ENCODE data around the gene CFD.
A peak's percentile ranks its signal among the peaks of the same experiment; 100 is the strongest.

CFD gene

DNA sequence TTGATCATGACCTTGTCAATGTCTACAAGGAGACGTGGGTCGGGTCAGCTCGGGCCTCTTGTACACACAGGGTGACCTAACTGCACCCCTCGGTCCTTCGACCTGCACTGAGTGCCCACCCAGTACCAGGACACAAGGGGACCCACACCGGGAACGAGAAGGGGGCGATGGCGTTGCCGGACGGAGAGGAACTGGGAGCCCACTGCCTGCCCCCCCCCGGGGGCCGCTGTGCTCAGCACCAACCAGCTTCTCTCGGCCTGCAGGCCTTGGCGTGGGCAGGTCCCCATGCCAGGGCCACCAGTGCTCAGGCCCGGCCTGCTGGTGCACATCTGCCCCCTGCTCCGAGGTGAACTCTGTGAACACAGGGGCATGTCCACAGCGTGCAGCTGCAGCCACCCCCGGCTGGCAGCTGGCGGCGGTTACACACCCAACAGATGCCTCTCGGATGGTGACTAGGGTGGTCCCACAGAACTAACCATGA lies 14.1 kb downstream of the CFD start:
- H3K27me3 ChIP-seq (ENCODE audit: control insufficient read depth, low read length), result no peaks in the 10 kb centered on the region
- H4K20me1 ChIP-seq (ENCODE audit: control insufficient read depth, insufficient read depth, low read depth, low read length), result peaks cover 5% of the 10 kb centered on the region
- TF ChIP-seq, protein P1, sequence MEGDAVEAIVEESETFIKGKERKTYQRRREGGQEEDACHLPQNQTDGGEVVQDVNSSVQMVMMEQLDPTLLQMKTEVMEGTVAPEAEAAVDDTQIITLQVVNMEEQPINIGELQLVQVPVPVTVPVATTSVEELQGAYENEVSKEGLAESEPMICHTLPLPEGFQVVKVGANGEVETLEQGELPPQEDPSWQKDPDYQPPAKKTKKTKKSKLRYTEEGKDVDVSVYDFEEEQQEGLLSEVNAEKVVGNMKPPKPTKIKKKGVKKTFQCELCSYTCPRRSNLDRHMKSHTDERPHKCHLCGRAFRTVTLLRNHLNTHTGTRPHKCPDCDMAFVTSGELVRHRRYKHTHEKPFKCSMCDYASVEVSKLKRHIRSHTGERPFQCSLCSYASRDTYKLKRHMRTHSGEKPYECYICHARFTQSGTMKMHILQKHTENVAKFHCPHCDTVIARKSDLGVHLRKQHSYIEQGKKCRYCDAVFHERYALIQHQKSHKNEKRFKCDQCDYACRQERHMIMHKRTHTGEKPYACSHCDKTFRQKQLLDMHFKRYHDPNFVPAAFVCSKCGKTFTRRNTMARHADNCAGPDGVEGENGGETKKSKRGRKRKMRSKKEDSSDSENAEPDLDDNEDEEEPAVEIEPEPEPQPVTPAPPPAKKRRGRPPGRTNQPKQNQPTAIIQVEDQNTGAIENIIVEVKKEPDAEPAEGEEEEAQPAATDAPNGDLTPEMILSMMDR (IDR thresholded peaks at IDR 0.05; ENCODE audit: low read depth, low read length, poor library complexity, severe bottlenecking), result no peak
- no peak for TF ChIP-seq EZH2phosphoT487 (IDR thresholded peaks at IDR 0.05; ENCODE audit: borderline replicate concordance, low read length)
- H3K4me2 ChIP-seq (ENCODE audit: low read length), result 0 out of 2 replicates have a peak overlapping the region, but pooled peaks have one; percentile 4
- no peak overlapping the region for H3K27ac ChIP-seq (ENCODE audit: low read depth, low read length)
- no peaks in the 10 kb centered on the region for H3K79me2 ChIP-seq (ENCODE audit: control insufficient read depth, low read length)
- H3F3A ChIP-seq (ENCODE audit: control insufficient read depth, insufficient read depth), result peaks cover 5% of the 10 kb centered on the region; the same call in 1 of the 2 replicates
- H3K9me3 ChIP-seq (ENCODE audit: control insufficient read depth, insufficient read depth, low read length), result no peaks in the 10 kb centered on the region
- no peaks in the 10 kb centered on the region for H3K9me2 ChIP-seq (replicated peaks; ENCODE audit: control insufficient read depth, low read length)
- H3K36me3 ChIP-seq (ENCODE audit: control insufficient read depth, low read length), result no peaks in the 10 kb centered on the region
- H3K4me3 ChIP-seq (ENCODE audit: low read length), result no peak overlapping the region
- peaks cover 9% of the 10 kb centered on the region for H3K4me1 ChIP-seq (ENCODE audit: control insufficient read depth, low read length)

DNA sequence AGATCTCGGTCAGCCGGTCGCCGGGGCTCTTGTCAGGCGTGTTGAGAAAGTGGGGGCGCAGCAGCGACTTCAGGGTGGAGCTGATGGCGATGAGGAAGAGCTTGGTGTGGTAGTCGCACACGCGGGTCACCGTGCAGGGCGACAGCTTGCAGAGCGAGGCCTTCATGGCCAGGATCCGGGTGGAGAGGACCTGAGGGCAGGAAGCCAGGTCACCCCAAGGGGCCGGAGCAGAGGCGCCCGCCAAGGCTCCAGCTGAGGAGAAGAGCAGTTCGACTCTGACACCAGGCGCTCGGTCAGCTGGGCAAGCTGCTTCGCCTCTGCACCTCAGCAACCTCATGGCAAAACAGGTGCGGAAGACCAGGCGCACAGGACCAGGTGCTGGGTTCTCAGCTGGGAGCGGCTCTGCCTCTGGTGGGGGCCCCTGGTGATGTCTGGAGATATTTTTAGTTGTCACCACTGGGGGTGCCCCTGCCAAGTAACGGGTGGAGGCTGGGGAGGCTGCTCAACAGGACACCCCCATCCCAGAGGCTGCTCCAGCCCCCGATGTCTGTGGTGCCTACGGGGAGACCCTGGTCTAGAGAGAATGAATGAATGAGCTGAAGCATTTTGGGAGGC lies 15.9 kb downstream of the CFD start:
- H3K36me3 ChIP-seq (ENCODE audit: control insufficient read depth, low read length), result no peaks in the 10 kb centered on the region
- peaks cover 5% of the 10 kb centered on the region; the same call in 1 of the 2 replicates for H3F3A ChIP-seq (ENCODE audit: control insufficient read depth, insufficient read depth)
- H3K4me3 ChIP-seq (ENCODE audit: low read length), result no peak overlapping the region
- H3K27ac ChIP-seq (ENCODE audit: low read depth, low read length), result no peak overlapping the region
- peaks cover 5% of the 10 kb centered on the region for H4K20me1 ChIP-seq (ENCODE audit: control insufficient read depth, insufficient read depth, low read depth, low read length)
- TF ChIP-seq, protein P1 (IDR thresholded peaks at IDR 0.05; ENCODE audit: low read depth, low read length, poor library complexity, severe bottlenecking), result no peak
- peaks cover 9% of the 10 kb centered on the region for H3K4me1 ChIP-seq (ENCODE audit: control insufficient read depth, low read length)
- no peaks in the 10 kb centered on the region for H3K27me3 ChIP-seq (ENCODE audit: control insufficient read depth, low read length)
- H3K4me2 ChIP-seq (ENCODE audit: low read length), result no peak overlapping the region
- no peaks in the 10 kb centered on the region for H3K9me2 ChIP-seq (replicated peaks; ENCODE audit: control insufficient read depth, low read length)
- no peaks in the 10 kb centered on the region for H3K9me3 ChIP-seq (ENCODE audit: control insufficient read depth, insufficient read depth, low read length)
- H3K79me2 ChIP-seq (ENCODE audit: control insufficient read depth, low read length), result no peaks in the 10 kb centered on the region

DNA sequence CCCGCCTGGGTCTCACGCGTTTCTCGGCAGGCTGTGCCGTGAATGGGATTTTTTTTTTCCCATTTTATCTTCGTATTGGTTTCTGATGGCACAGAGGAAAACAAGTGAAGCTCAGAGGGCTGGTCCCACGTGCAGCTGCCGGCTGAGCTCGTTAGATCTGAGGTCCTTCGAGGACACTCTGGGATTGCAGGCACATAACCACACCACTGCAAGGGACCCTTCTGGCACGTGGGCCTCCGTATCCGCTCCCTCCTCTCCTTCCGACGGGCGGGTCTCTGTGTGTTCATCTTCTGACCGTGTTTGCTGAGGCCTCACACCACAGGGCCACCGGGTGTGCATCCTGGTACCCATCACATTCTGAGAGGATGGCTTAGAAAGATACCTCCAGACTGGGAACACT lies 16.6 kb downstream of the CFD start:
- Histone ChIP-seq H3K4me1 (ENCODE audit: control insufficient read depth, low read length) (peaks cover 9% of the 10 kb centered on the region), H3K4me2 (ENCODE audit: low read length) (no peak overlapping the region), H3K27me3 (ENCODE audit: control insufficient read depth, low read length) (no peaks in the 10 kb centered on the region), H3K9me2 (replicated peaks; ENCODE audit: control insufficient read depth, low read length) (no peaks in the 10 kb centered on the region), H3K79me2 (ENCODE audit: control insufficient read depth, low read length) (no peaks in the 10 kb centered on the region), H3F3A (ENCODE audit: control insufficient read depth, insufficient read depth) (peaks cover 5% of the 10 kb centered on the region; the same call in 1 of the 2 replicates), H3K9me3 (ENCODE audit: control insufficient read depth, insufficient read depth, low read length) (no peaks in the 10 kb centered on the region), H4K20me1 (ENCODE audit: control insufficient read depth, insufficient read depth, low read depth, low read length) (peaks cover 5% of the 10 kb centered on the region), H3K27ac (ENCODE audit: low read depth, low read length) (no peak overlapping the region), H3K36me3 (ENCODE audit: control insufficient read depth, low read length) (no peaks in the 10 kb centered on the region), H3K4me3 (ENCODE audit: low read length) (no peak overlapping the region)
- TF ChIP-seq, protein P1 (IDR thresholded peaks at IDR 0.05; ENCODE audit: low read depth, low read length, poor library complexity, severe bottlenecking), result no peak
- TF ChIP-seq EZH2phosphoT487 (IDR thresholded peaks at IDR 0.05; ENCODE audit: borderline replicate concordance, low read length), result no peak
